Hematopoietic multipotent progenitor cell treated with erythropoietin and hydrocortisone succinate and interleukin-3 and kit ligand, for 4 days (in vitro differentiated cells): Measurements from ENCODE around the gene SERPINI1.
A peak's percentile ranks its signal among the peaks of the same experiment; 100 is the strongest.

ENCODE experiments used
- DNase-seq: peaks from one replicate; pipeline ENCODE4 v3.0.0-alpha.2; 2015

The SERPINI1 gene

GRCh38 chr3:167852216-167852615, 116.7 kb downstream of the SERPINI1 start:
- no peak for DNase-seq

GRCh38 chr3:167854063-167854462, 118.5 kb downstream of the SERPINI1 start:
- no peak for DNase-seq

- no peak for DNase-seq
Measured at GRCh38 chr3:167854846-167855245, 119.3 kb downstream of the SERPINI1 start.

GRCh38 chr3:167855306-167855705, 119.8 kb downstream of the SERPINI1 start:
- DNase-seq, result no peak

GRCh38 chr3:167858865-167859264, 123.3 kb downstream of the SERPINI1 start:
- DNase-seq, result peak; percentile 21

GRCh38 chr3:167859610-167860009, 124.1 kb downstream of the SERPINI1 start:
- DNase-seq, result no peak

- DNase-seq, result peak; percentile 59
Measured at GRCh38 chr3:167861649-167862048, 126.1 kb downstream of the SERPINI1 start.

- DNase-seq, result no peak
Measured at GRCh38 chr3:167862104-167862730, 126.7 kb downstream of the SERPINI1 start.

GRCh38 chr3:167863811-167864551, 128.5 kb downstream of the SERPINI1 start:
- DNase-seq, result peak; percentile 13

GRCh38 chr3:167864552-167864874, 129.0 kb downstream of the SERPINI1 start:
- peak; percentile 12 for DNase-seq

GRCh38 chr3:167866331-167866730, 130.8 kb downstream of the SERPINI1 start:
- peak; percentile 39 for DNase-seq

GRCh38 chr3:167867981-167868380, 132.5 kb downstream of the SERPINI1 start:
- DNase-seq, result no peak

- no peak for DNase-seq
Measured at GRCh38 chr3:167870181-167870580, 134.7 kb downstream of the SERPINI1 start.

GRCh38 chr3:167870759-167871158, 135.2 kb downstream of the SERPINI1 start:
- no peak for DNase-seq

GRCh38 chr3:167872032-167872431, 136.5 kb downstream of the SERPINI1 start:
- DNase-seq, result no peak

GRCh38 chr3:167872941-167873340, 137.4 kb downstream of the SERPINI1 start:
- peak; percentile 34 for DNase-seq

GRCh38 chr3:167874671-167875372, 139.3 kb downstream of the SERPINI1 start:
- no peak for DNase-seq
